Measurements from ENCODE around the gene VPS9D1.

- no peak for TF ChIP-seq CTCF (IDR thresholded peaks at IDR 0.05)
- TF ChIP-seq POLR2A (IDR thresholded peaks at IDR 0.05), result no peak
Observed at GRCh38 chr16:89678258-89678657, 42.4 kb downstream of the VPS9D1 start.
